HEK293 (cell line): ENCODE results near the gene SMIM44.

Experiments used
- CTCF ChIA-PET: fragments of 350-600 bp; formaldehyde crosslinking; extraction: SDS; loops from one replicate; lab custom pipeline; 2021; ENCODE audit warnings: antibody characterized with exemption; lab: Yijun Ruan, JAX
- POLR2A ChIA-PET: fragments of 300-600 bp; formaldehyde crosslinking; extraction: SDS; loops from one replicate; lab custom pipeline; 2020; ENCODE audit warnings: antibody characterized with exemption, inconsistent platforms; lab: Yijun Ruan, JAX
- H3K27ac ChIP-seq: fragments of 200-500 bp; sonication (Bioruptor generic); 2 replicates; pipeline ENCODE4 v1.5.1; 2014; ENCODE audit warnings: low read depth, low read length, control low read depth, inconsistent platforms; ENCODE audit errors: extremely low read depth
- H3K36me3 ChIP-seq, 2 experiments: fragments of 200-500 bp in 1 of 2; sonication (Bioruptor generic) in 1 of 2; 1 replicate in 1 of 2; 2 replicates in 1 of 2; pipeline ENCODE4 v1.5.1; 2014 to 2017; ENCODE audit warnings: inconsistent platforms in 2 of 2, low read length in 2 of 2; ENCODE audit not compliant: control insufficient read depth in 2 of 2, insufficient read depth in 1 of 2
- H3K4me1 ChIP-seq: fragments of 200-500 bp; sonication (Bioruptor generic); 2 replicates; pipeline ENCODE4 v1.5.1; 2014; ENCODE audit warnings: mild to moderate bottlenecking, low read length, inconsistent platforms; ENCODE audit not compliant: control insufficient read depth, insufficient read depth
- H3K4me3 ChIP-seq: 2 replicates; pipeline ENCODE4 v1.5.1; 2011; ENCODE audit warnings: low read depth, mild to moderate bottlenecking, control low read depth, low read length, moderate library complexity
- H3K9me3 ChIP-seq: fragments of 200-500 bp; sonication (Bioruptor generic); 2 replicates; pipeline ENCODE4 v1.5.1; 2014; ENCODE audit warnings: low read depth, low read length, inconsistent platforms; ENCODE audit not compliant: control insufficient read depth, insufficient read depth
- BCL11A ChIP-seq: fragments of 450-650 bp; formaldehyde crosslinking; IDR thresholded peaks from 2 replicates; pipeline ENCODE4 v1.5.1; 2016; ENCODE audit warnings: low read depth, missing biosample characterization, missing genetic modification characterization
- GLIS2 ChIP-seq: fragments of 450-650 bp; formaldehyde crosslinking; IDR thresholded peaks from 2 replicates; pipeline ENCODE4 v1.5.1; 2016; ENCODE audit warnings: missing biosample characterization, missing genetic modification characterization
- HOXD13 ChIP-seq: sonication (generic); formaldehyde crosslinking; IDR thresholded peaks from 2 replicates; pipeline ENCODE4 v1.8.0; 2022; ENCODE audit warnings: missing genetic modification reagents, borderline replicate concordance
- KLF8 ChIP-seq: fragments of 450-650 bp; formaldehyde crosslinking; IDR thresholded peaks from 2 replicates; pipeline ENCODE4 v1.5.1; 2016; ENCODE audit warnings: missing biosample characterization, missing genetic modification characterization
- MZF1 ChIP-seq: fragments of 450-650 bp; formaldehyde crosslinking; IDR thresholded peaks from 2 replicates; pipeline ENCODE4 v1.5.1; 2017; ENCODE audit warnings: missing biosample characterization, missing genetic modification characterization, borderline replicate concordance
- SETDB1 ChIP-seq: IDR thresholded peaks from one replicate; pipeline ENCODE4 v1.6.1; 2017; ENCODE audit warnings: mild to moderate bottlenecking, low read length, moderate library complexity, mixed read lengths; ENCODE audit not compliant: insufficient read length
- ZBTB1 ChIP-seq: fragments of 450-650 bp; formaldehyde crosslinking; IDR thresholded peaks from 2 replicates; pipeline ENCODE4 v1.5.1; 2016; ENCODE audit warnings: missing biosample characterization, missing genetic modification characterization
- ZFP3 ChIP-seq: fragments of 450-650 bp; formaldehyde crosslinking; IDR thresholded peaks from 2 replicates; pipeline ENCODE4 v1.5.1; 2016; ENCODE audit warnings: low read depth, missing biosample characterization, missing genetic modification characterization
- ZIC2 ChIP-seq: fragments of 450-650 bp; formaldehyde crosslinking; IDR thresholded peaks from 2 replicates; pipeline ENCODE4 v1.5.1; 2016; ENCODE audit warnings: missing biosample characterization, missing genetic modification characterization
- ZNF121 ChIP-seq: fragments of 450-650 bp; formaldehyde crosslinking; IDR thresholded peaks from 2 replicates; pipeline ENCODE4 v1.5.1; 2016; ENCODE audit warnings: missing biosample characterization, missing genetic modification characterization
- ZNF140 ChIP-seq: fragments of 450-650 bp; formaldehyde crosslinking; IDR thresholded peaks from 2 replicates; pipeline ENCODE4 v1.5.1; 2016; ENCODE audit warnings: missing biosample characterization, missing genetic modification characterization
- ZNF146 ChIP-seq: fragments of 450-650 bp; formaldehyde crosslinking; IDR thresholded peaks from 2 replicates; pipeline ENCODE4 v1.5.1; 2016; ENCODE audit warnings: missing biosample characterization, missing genetic modification characterization
- ZNF169 ChIP-seq: fragments of 450-650 bp; formaldehyde crosslinking; IDR thresholded peaks from 2 replicates; pipeline ENCODE4 v1.5.1; 2016; ENCODE audit warnings: missing biosample characterization, missing genetic modification characterization
- ZNF175 ChIP-seq: fragments of 450-650 bp; formaldehyde crosslinking; IDR thresholded peaks from 2 replicates; pipeline ENCODE4 v1.5.1; 2016; ENCODE audit warnings: missing biosample characterization, missing genetic modification characterization
- ZNF239 ChIP-seq: fragments of 450-650 bp; formaldehyde crosslinking; IDR thresholded peaks from 2 replicates; pipeline ENCODE4 v1.5.1; 2016; ENCODE audit warnings: missing biosample characterization, missing genetic modification characterization
- ZNF366 ChIP-seq: fragments of 450-650 bp; formaldehyde crosslinking; conservative IDR thresholded peaks from 2 replicates; pipeline ENCODE4 v1.5.1; 2016; ENCODE audit warnings: missing biosample characterization, missing genetic modification characterization
- ZNF391 ChIP-seq: fragments of 450-650 bp; formaldehyde crosslinking; IDR thresholded peaks from 2 replicates; pipeline ENCODE4 v1.5.1; 2016; ENCODE audit warnings: low read depth, missing biosample characterization, missing genetic modification characterization, borderline replicate concordance
- ZNF398 ChIP-seq: fragments of 450-650 bp; formaldehyde crosslinking; IDR thresholded peaks from 2 replicates; pipeline ENCODE4 v1.5.1; 2017; ENCODE audit warnings: missing biosample characterization, missing genetic modification characterization
- ZNF473 ChIP-seq: fragments of 450-650 bp; formaldehyde crosslinking; IDR thresholded peaks from 2 replicates; pipeline ENCODE4 v1.5.1; 2017; ENCODE audit warnings: missing biosample characterization, missing genetic modification characterization
- ZNF521 ChIP-seq: fragments of 450-650 bp; formaldehyde crosslinking; IDR thresholded peaks from 2 replicates; pipeline ENCODE4 v1.5.1; 2017; ENCODE audit warnings: missing biosample characterization, mild to moderate bottlenecking, missing genetic modification characterization
- ZNF621 ChIP-seq: fragments of 450-650 bp; formaldehyde crosslinking; IDR thresholded peaks from 2 replicates; pipeline ENCODE4 v1.5.1; 2017; ENCODE audit warnings: missing biosample characterization, missing genetic modification characterization
- ZNF76 ChIP-seq: fragments of 450-650 bp; formaldehyde crosslinking; IDR thresholded peaks from 2 replicates; pipeline ENCODE4; 2016; ENCODE audit warnings: low read depth, missing biosample characterization, missing genetic modification characterization, borderline replicate concordance
- ZNF768 ChIP-seq: fragments of 450-650 bp; formaldehyde crosslinking; IDR thresholded peaks from 2 replicates; pipeline ENCODE4 v1.5.1; 2018; ENCODE audit warnings: missing biosample characterization, mild to moderate bottlenecking, missing genetic modification characterization
- ZNF777 ChIP-seq: fragments of 450-650 bp; formaldehyde crosslinking; IDR thresholded peaks from 2 replicates; pipeline ENCODE4 v1.5.1; 2017; ENCODE audit warnings: missing biosample characterization, missing genetic modification characterization, borderline replicate concordance
- TF ChIP-seq, protein P1 (sequence below): fragments of 450-650 bp; formaldehyde crosslinking; IDR thresholded peaks from 2 replicates; pipeline ENCODE4 v1.5.1; 2017; ENCODE audit warnings: missing biosample characterization, missing genetic modification characterization
- TF ChIP-seq, protein P2 (sequence below): fragments of 450-650 bp; formaldehyde crosslinking; IDR thresholded peaks from 2 replicates; pipeline ENCODE4 v1.5.1; 2016; ENCODE audit warnings: missing biosample characterization, missing genetic modification characterization
- TF ChIP-seq, protein P3 (sequence below): fragments of 450-650 bp; formaldehyde crosslinking; IDR thresholded peaks from 2 replicates; pipeline ENCODE4 v1.5.1; 2016; ENCODE audit warnings: missing biosample characterization, missing genetic modification characterization

The SMIM44 gene

DNA sequence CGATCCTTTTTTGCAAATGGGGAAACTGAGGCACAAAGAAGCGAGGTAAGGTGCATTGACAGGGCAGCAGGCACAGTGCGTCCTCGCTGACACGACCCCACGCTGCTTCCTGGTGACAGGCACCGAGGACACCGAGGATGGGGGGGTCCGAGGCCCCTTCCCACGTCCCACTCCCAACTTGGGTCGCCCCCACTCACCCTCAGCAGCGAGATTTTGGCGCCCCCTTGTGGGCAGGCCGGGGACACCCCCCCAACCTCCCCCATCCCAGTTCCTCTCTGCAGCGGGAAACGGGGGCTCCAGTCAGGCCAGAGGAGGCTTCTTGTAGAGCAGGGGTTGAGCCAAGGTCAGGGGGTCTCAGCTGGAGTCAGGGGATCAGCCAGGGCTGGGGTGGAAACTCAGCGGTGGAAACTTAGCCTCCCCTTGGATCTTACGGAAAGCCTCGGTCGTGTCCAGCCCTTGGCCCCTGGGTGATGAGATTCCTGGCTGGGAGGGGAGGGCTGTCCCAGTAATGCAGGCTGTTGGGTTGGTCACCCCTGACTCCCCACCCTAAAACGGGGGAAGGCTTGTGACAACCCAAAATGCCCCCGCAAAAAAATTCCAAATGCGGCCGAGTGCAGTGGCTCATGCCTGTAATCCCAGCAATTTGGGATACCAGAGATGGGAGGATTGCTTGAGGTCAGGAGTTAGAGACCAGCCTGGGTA lies 11.1 kb downstream of the SMIM44 start (continued):
- TF ChIP-seq, protein P1, sequence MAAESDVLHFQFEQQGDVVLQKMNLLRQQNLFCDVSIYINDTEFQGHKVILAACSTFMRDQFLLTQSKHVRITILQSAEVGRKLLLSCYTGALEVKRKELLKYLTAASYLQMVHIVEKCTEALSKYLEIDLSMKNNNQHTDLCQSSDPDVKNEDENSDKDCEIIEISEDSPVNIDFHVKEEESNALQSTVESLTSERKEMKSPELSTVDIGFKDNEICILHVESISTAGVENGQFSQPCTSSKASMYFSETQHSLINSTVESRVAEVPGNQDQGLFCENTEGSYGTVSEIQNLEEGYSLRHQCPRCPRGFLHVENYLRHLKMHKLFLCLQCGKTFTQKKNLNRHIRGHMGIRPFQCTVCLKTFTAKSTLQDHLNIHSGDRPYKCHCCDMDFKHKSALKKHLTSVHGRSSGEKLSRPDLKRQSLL (tag by site-specific recombination), result no peak
- peak; percentile 6; the same call in 1 of the 2 replicates for TF ChIP-seq ZNF398
- TF ChIP-seq, protein P2, sequence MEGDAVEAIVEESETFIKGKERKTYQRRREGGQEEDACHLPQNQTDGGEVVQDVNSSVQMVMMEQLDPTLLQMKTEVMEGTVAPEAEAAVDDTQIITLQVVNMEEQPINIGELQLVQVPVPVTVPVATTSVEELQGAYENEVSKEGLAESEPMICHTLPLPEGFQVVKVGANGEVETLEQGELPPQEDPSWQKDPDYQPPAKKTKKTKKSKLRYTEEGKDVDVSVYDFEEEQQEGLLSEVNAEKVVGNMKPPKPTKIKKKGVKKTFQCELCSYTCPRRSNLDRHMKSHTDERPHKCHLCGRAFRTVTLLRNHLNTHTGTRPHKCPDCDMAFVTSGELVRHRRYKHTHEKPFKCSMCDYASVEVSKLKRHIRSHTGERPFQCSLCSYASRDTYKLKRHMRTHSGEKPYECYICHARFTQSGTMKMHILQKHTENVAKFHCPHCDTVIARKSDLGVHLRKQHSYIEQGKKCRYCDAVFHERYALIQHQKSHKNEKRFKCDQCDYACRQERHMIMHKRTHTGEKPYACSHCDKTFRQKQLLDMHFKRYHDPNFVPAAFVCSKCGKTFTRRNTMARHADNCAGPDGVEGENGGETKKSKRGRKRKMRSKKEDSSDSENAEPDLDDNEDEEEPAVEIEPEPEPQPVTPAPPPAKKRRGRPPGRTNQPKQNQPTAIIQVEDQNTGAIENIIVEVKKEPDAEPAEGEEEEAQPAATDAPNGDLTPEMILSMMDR (tag by site-specific recombination), result peak; percentile 79
- TF ChIP-seq SETDB1, result no peak
- no peak for TF ChIP-seq GLIS2 (tag by site-specific recombination)
- no peak for TF ChIP-seq BCL11A
- TF ChIP-seq ZFP3 (tag by site-specific recombination), result no peak
- TF ChIP-seq ZIC2 (tag by site-specific recombination), result no peak
- TF ChIP-seq ZNF521 (tag by site-specific recombination), result no peak
- no peak for TF ChIP-seq ZNF121 (tag by site-specific recombination)
- TF ChIP-seq ZNF391 (tag by site-specific recombination), result no peak
- no peak for TF ChIP-seq ZNF239 (tag by site-specific recombination)
- TF ChIP-seq ZNF621 (tag by site-specific recombination), result no peak
- TF ChIP-seq HOXD13 (CRISPR knock-in tag), result no peak
- no peak for TF ChIP-seq ZNF175
- no peak for TF ChIP-seq ZNF76 (tag by site-specific recombination)
- no peak for TF ChIP-seq ZNF169 (tag by site-specific recombination)
- TF ChIP-seq ZBTB1 (tag by site-specific recombination), result no peak
- no peak for TF ChIP-seq ZNF473 (tag by site-specific recombination)
- TF ChIP-seq ZNF777 (tag by site-specific recombination), result no peak

DNA sequence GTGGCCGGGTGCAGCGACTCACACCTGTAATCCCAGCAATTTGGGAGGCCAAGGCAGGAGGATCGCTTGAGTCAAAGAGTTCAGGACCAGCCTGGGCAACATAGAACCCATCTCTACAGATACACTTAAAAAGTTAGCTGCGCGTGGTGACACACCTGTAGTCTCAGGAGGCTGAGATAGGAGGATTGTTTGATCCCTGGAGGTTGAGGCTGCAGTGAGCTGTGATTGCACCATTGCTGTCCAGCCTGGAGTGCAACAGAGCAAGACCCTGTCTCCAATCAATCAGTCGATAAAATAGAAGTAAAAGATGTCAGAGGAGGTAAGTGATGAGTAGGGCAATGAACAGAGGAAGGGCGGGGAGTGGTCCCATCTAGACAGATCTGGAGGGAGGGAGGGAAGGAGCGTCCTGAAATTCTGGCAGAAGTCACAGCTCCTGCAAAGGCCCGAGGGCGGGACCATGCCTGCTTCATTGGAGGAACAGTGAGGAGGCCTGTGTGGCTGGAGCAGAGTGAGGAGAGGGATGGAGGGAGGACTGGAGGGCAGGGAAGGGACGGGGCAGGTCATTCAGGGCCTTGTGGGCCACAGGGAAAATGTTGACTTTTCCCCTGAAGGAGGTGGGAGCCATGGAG lies 12.6 kb downstream of the SMIM44 start:
- no peaks in the 10 kb centered on the region for H3K4me1 ChIP-seq
- ChIA-PET POLR2A (no interaction called here), CTCF (interaction anchor here (0.7 to 6.4 kb wide), 10 partner anchors 12 to 352 kb away, joined by 3 to 107 read pairs (median 4); partner anchors contain the start of genes SMIM24 and SMIM44)
- H3K36me3 ChIP-seq, result no peaks in the 10 kb centered on the region
- no peak overlapping the region for H3K4me3 ChIP-seq
- no peaks in the 10 kb centered on the region for H3K9me3 ChIP-seq
- H3K27ac ChIP-seq, result no peak overlapping the region
- TF ChIP-seq KLF8 (tag by site-specific recombination) (0 out of 2 replicates have a peak, but pooled peaks have one; percentile 16), ZNF140 (tag by site-specific recombination) (no peak), ZNF366 (tag by site-specific recombination) (peak; percentile 53), MZF1 (tag by site-specific recombination) (no peak), ZNF146 (no peak), ZNF768 (tag by site-specific recombination) (no peak)
- TF ChIP-seq, protein P3, sequence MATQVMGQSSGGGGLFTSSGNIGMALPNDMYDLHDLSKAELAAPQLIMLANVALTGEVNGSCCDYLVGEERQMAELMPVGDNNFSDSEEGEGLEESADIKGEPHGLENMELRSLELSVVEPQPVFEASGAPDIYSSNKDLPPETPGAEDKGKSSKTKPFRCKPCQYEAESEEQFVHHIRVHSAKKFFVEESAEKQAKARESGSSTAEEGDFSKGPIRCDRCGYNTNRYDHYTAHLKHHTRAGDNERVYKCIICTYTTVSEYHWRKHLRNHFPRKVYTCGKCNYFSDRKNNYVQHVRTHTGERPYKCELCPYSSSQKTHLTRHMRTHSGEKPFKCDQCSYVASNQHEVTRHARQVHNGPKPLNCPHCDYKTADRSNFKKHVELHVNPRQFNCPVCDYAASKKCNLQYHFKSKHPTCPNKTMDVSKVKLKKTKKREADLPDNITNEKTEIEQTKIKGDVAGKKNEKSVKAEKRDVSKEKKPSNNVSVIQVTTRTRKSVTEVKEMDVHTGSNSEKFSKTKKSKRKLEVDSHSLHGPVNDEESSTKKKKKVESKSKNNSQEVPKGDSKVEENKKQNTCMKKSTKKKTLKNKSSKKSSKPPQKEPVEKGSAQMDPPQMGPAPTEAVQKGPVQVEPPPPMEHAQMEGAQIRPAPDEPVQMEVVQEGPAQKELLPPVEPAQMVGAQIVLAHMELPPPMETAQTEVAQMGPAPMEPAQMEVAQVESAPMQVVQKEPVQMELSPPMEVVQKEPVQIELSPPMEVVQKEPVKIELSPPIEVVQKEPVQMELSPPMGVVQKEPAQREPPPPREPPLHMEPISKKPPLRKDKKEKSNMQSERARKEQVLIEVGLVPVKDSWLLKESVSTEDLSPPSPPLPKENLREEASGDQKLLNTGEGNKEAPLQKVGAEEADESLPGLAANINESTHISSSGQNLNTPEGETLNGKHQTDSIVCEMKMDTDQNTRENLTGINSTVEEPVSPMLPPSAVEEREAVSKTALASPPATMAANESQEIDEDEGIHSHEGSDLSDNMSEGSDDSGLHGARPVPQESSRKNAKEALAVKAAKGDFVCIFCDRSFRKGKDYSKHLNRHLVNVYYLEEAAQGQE, result 0 out of 2 replicates have a peak, but pooled peaks have one; percentile 19
